Stimulated activated memory B cell treated with anti-CD40 and anti-IgM and Interleukin-4, amounts not matched to agents 10 μg/mL and 1 μg/mL and 100 μg/mL, for 72 hours (primary cell): Measurements from ENCODE around the gene RCOR1.

ENCODE experiments used
- ATAC-seq: fragments of 150-1000 bp; cut with Tn5 transposase; 2 replicates; pipeline ENCODE4 v1.10.0; 2021
- H3K27ac Mint-ChIP-seq: one replicate; pipeline ENCODE4 v1.8.0; 2022; ENCODE audit warnings: mild to moderate bottlenecking, mixed read lengths
- H3K27me3 Mint-ChIP-seq: one replicate; pipeline ENCODE4 v1.8.0; 2022; ENCODE audit warnings: mixed read lengths
- H3K36me3 Mint-ChIP-seq: one replicate; pipeline ENCODE4 v1.8.0; 2022; ENCODE audit warnings: mixed read lengths
- H3K4me1 Mint-ChIP-seq: one replicate; pipeline ENCODE4 v1.8.0; 2022; ENCODE audit warnings: mixed read lengths
- H3K4me3 Mint-ChIP-seq: one replicate; pipeline ENCODE4 v1.8.0; 2022; ENCODE audit warnings: mild to moderate bottlenecking, moderate library complexity, mixed read lengths
- H3K9me3 Mint-ChIP-seq: one replicate; pipeline ENCODE4 v1.8.0; 2022; ENCODE audit warnings: mixed read lengths

The RCOR1 gene

DNA sequence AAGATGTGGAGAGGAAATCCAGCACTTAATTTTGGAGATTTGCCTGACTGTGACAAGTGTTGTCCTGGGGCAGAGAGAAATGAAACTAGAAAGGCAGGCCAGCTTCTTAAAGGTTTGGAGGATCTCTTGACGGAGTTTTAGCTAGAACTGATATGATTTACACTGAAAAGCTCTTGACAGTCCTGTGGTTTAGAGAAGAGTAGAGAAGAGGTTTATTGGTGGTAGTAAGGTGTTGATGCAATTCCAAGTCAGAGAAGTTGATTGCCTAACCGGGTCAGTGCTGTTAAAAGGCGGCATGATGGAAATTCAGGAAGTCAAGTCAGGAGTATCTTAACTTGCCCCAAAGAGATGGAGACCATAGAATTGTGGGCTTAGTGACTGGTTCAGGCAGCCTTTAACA lies 95.8 kb downstream of the RCOR1 start:
- no peak for ATAC-seq
- peaks cover 38% of the 10 kb centered on the region for H3K4me1 Mint-ChIP-seq
- no peaks in the 10 kb centered on the region for H3K9me3 Mint-ChIP-seq
- H3K4me3 Mint-ChIP-seq = no peak overlapping the region
- H3K27ac Mint-ChIP-seq = peak overlapping the region; percentile 55
- peaks cover 13% of the 10 kb centered on the region for H3K36me3 Mint-ChIP-seq
- no peaks in the 10 kb centered on the region for H3K27me3 Mint-ChIP-seq

- peaks cover 49% of the 10 kb centered on the region for H3K4me1 Mint-ChIP-seq
- H3K27ac Mint-ChIP-seq = peak overlapping the region; percentile 37
- peaks cover 6% of the 10 kb centered on the region for H3K36me3 Mint-ChIP-seq
- H3K9me3 Mint-ChIP-seq = no peaks in the 10 kb centered on the region
- H3K27me3 Mint-ChIP-seq = no peaks in the 10 kb centered on the region
- no peak overlapping the region for H3K4me3 Mint-ChIP-seq
- no peak for ATAC-seq
Observed at GRCh38 chr14:102690509-102691286, 98.2 kb downstream of the RCOR1 start.

DNA sequence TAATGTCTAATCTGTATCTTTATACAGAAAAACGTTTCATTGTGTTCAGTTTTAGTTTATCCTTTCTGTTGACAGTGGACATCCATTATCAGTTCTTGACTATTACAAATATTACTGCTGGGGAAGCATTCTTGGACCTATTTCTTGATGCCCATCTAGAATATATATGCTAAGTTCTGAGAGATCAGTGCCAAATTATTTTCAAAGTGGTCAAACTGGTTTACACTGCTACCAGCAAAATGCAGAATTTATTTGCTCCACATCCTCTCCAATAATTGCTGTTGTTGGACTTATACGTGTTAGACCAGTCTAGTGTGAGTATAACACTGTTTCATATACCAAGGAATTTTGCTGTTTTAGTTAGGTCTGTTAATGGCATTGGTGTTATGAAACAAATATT lies 99.3 kb downstream of the RCOR1 start:
- peak overlapping the region; percentile 37 for H3K27ac Mint-ChIP-seq
- ATAC-seq = no peak
- no peaks in the 10 kb centered on the region for H3K9me3 Mint-ChIP-seq
- no peak overlapping the region for H3K4me3 Mint-ChIP-seq
- H3K36me3 Mint-ChIP-seq = peaks cover 1% of the 10 kb centered on the region
- H3K4me1 Mint-ChIP-seq = peaks cover 54% of the 10 kb centered on the region
- H3K27me3 Mint-ChIP-seq = no peaks in the 10 kb centered on the region

GRCh38 chr14:102692334-102692733 lies 99.9 kb downstream of the RCOR1 start:
- Mint-ChIP-seq H3K27ac (peak overlapping the region; percentile 63), H3K4me3 (no peak overlapping the region), H3K9me3 (no peaks in the 10 kb centered on the region), H3K27me3 (no peaks in the 10 kb centered on the region), H3K36me3 (no peaks in the 10 kb centered on the region), H3K4me1 (peaks cover 54% of the 10 kb centered on the region)
- no peak for ATAC-seq

DNA sequence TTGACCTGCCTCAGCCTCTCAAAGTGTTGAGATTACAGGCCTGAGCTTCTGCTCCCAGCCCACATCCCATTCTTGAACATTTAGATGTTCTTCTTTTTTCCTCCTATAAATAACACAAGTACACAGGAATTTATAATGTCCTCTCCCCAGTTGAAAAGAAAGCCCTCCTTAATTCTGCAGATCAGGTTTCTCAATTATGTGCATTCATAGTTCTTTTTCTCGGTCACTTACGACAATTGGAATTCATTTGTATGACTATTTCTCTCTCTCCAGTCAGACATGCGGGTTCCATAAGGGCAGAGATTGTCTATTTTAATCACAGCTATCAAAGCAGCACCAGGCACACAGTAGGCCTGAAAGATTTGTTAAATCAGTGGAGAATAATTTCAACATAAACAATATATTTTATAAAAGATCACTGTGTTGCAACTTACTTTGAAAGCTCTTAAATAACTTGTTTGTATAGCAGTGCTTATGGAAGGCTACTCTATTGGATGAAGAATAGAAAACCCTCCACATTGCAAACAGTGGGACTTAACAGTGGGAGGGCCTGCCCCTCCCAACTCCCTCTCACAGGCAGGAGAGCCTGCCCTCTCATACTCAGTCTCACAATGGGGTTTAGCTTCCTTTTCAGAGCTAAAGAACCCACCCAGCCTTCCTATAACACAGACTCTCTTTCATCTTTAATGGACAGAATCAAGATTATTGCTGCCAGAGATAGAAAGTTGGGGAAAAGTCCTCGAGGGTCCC lies 100.7 kb downstream of the RCOR1 start:
- H3K27ac Mint-ChIP-seq = peak overlapping the region; percentile 63

GRCh38 chr14:102694530-102695166 lies 102.2 kb downstream of the RCOR1 start:
- H3K36me3 Mint-ChIP-seq = no peaks in the 10 kb centered on the region
- H3K4me1 Mint-ChIP-seq = peaks cover 41% of the 10 kb centered on the region
- no peaks in the 10 kb centered on the region for H3K9me3 Mint-ChIP-seq
- peak; percentile 56 for ATAC-seq
- H3K4me3 Mint-ChIP-seq = no peak overlapping the region
- H3K27me3 Mint-ChIP-seq = no peaks in the 10 kb centered on the region
- H3K27ac Mint-ChIP-seq = no peak overlapping the region

More for the DNA sequence above, 100.7 kb downstream of the RCOR1 start:
- Mint-ChIP-seq H3K36me3 (no peaks in the 10 kb centered on the region), H3K4me3 (no peak overlapping the region), H3K9me3 (no peaks in the 10 kb centered on the region), H3K27me3 (no peaks in the 10 kb centered on the region), H3K4me1 (peaks cover 51% of the 10 kb centered on the region)
- ATAC-seq = no peak

DNA sequence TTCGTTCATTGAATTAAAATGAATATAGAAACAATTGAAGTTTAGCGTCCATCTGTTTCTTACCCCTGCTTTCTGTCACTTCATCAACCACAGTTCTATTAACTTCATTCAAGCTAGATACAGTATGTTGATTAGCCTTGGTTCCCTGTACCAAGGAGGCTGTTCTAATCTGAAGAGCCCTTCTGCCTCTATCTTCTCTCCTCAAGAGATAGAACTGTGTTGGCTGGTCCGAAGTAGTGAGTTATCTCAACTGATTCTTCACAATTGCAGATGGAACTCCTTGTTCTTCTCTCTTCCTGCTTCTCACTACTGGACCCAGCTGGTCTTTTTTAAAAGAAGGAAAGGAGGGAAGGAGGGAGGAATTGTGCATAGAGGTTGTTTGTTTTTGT lies 102.7 kb downstream of the RCOR1 start:
- H3K36me3 Mint-ChIP-seq = no peaks in the 10 kb centered on the region
- no peaks in the 10 kb centered on the region for H3K9me3 Mint-ChIP-seq
- ATAC-seq = no peak
- H3K27me3 Mint-ChIP-seq = no peaks in the 10 kb centered on the region
- H3K4me3 Mint-ChIP-seq = no peak overlapping the region
- H3K27ac Mint-ChIP-seq = no peak overlapping the region
- peaks cover 41% of the 10 kb centered on the region for H3K4me1 Mint-ChIP-seq

- Mint-ChIP-seq H3K27me3 (no peaks in the 10 kb centered on the region), H3K27ac (peak overlapping the region; percentile 49), H3K36me3 (peaks cover 7% of the 10 kb centered on the region), H3K4me1 (peaks cover 38% of the 10 kb centered on the region), H3K9me3 (no peaks in the 10 kb centered on the region), H3K4me3 (no peak overlapping the region)
- no peak for ATAC-seq
Observed at GRCh38 chr14:102696332-102696731, 103.9 kb downstream of the RCOR1 start.

DNA sequence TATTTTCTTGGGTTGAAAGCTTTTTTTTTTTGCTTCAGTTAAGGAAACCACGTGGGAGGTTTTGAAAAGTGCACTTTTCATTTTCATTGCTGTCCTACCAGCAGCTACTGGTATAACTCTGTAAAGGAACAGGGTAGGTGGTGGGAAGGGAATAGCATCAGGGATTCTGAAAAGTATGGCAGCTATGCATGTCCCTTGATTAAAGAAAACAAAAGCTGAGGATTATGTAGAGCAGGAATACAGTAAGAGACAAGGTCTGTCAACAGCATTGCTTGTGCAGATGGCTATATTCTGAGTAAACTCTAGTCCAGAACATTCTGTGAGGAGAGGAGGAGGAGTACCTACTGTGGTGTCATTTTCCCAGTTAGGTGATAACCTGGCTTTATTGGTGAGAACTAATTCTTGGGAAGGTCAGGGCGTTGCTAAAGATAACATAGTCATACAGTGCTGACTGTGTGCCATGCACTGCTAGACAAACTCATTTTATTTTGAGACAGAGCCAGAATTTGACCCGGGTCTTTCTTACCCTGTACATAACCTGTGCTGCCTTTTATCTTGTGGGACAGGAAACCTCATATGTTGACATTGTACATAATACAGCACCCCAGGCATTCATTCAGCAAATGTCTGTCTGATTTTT lies 104.5 kb downstream of the RCOR1 start:
- Mint-ChIP-seq H3K36me3 (peaks cover 14% of the 10 kb centered on the region), H3K9me3 (no peaks in the 10 kb centered on the region), H3K4me1 (peaks cover 38% of the 10 kb centered on the region), H3K27me3 (no peaks in the 10 kb centered on the region), H3K4me3 (no peak overlapping the region), H3K27ac (no peak overlapping the region)
- no peak for ATAC-seq

DNA sequence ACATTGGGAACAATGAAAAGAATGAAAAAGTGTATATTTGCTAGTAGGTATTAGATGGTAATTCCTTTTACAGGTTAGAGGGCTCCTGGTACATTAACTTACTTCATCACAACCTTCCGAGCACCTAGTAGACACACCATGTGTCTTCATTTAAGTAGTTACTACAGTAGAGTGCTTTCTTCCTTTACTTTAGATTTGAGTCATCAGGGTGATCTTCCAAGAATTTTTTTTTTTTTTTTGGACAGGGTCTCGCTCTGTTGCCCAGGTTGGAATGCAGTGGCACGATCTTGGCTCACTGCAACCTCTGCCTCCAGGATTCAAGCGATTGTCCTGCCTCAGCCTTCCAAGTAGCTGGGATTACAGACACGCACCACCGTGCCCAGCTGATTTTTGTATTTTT lies 105.1 kb downstream of the RCOR1 start:
- no peaks in the 10 kb centered on the region for H3K27me3 Mint-ChIP-seq
- H3K27ac Mint-ChIP-seq = no peak overlapping the region
- peaks cover 18% of the 10 kb centered on the region for H3K36me3 Mint-ChIP-seq
- H3K4me1 Mint-ChIP-seq = peaks cover 38% of the 10 kb centered on the region
- no peak overlapping the region for H3K4me3 Mint-ChIP-seq
- no peak for ATAC-seq
- no peaks in the 10 kb centered on the region for H3K9me3 Mint-ChIP-seq

GRCh38 chr14:102699416-102700110 lies 107.1 kb downstream of the RCOR1 start:
- no peak overlapping the region for H3K27ac Mint-ChIP-seq
- H3K4me1 Mint-ChIP-seq = peaks cover 35% of the 10 kb centered on the region
- ATAC-seq = no peak
- peaks cover 4% of the 10 kb centered on the region for H3K9me3 Mint-ChIP-seq
- peaks cover 34% of the 10 kb centered on the region for H3K36me3 Mint-ChIP-seq
- no peak overlapping the region for H3K4me3 Mint-ChIP-seq
- no peaks in the 10 kb centered on the region for H3K27me3 Mint-ChIP-seq

GRCh38 chr14:102708494-102708893 lies 116.0 kb downstream of the RCOR1 start:
- H3K27me3 Mint-ChIP-seq = no peaks in the 10 kb centered on the region
- no peaks in the 10 kb centered on the region for H3K9me3 Mint-ChIP-seq
- H3K4me1 Mint-ChIP-seq = peaks cover 8% of the 10 kb centered on the region
- peaks cover 38% of the 10 kb centered on the region for H3K36me3 Mint-ChIP-seq
- H3K4me3 Mint-ChIP-seq = no peak overlapping the region
- H3K27ac Mint-ChIP-seq = peak overlapping the region; percentile 81
- peak; percentile 81 for ATAC-seq

DNA sequence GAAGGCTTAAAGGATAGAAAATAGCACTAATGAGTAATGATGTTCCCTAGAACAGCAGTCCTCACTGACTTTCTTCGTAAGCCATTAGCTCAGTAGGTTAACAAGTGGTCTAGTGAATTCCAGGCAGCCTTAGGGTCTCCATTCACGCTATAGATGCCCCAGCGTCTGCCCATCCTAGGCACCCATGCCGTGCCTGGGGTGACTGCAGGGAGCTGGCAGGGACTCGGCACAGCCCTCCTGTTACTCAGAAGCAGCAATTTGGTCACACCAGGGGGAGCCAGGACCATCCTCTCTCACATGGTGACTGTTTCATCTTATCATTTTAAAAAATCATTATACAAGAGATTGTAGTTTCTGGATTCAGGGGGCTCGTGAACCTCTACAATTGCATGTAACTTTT lies 118.8 kb downstream of the RCOR1 start:
- Mint-ChIP-seq H3K4me1 (peaks cover 8% of the 10 kb centered on the region), H3K27me3 (no peaks in the 10 kb centered on the region), H3K9me3 (no peaks in the 10 kb centered on the region), H3K27ac (no peak overlapping the region), H3K4me3 (no peak overlapping the region), H3K36me3 (peaks cover 35% of the 10 kb centered on the region)
- ATAC-seq = no peak

- no peak for ATAC-seq
- Mint-ChIP-seq H3K27me3 (no peaks in the 10 kb centered on the region), H3K9me3 (no peaks in the 10 kb centered on the region), H3K27ac (no peak overlapping the region), H3K4me3 (no peak overlapping the region), H3K36me3 (peaks cover 38% of the 10 kb centered on the region), H3K4me1 (peaks cover 8% of the 10 kb centered on the region)
Observed at GRCh38 chr14:102711946-102712345, 119.5 kb downstream of the RCOR1 start.

DNA sequence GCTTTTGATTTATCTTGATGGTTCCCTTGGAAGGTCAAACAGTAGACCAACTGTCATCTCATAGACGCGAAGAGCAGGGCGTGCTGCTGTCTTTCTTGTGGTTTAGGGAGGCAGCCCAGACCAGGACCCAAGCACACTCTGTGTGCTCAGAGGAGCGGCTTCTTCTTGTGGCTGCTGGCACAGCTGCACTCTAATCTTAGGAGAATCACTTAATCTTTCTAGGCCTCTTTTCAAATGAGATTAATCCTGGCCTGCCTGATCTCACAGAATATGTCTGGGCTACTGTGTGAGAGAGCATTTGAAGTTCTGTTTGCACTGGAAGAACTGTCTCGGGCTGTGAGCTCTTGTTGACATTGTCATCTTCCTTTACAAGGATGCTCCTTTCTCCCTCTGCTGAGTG lies 124.8 kb downstream of the RCOR1 start:
- no peaks in the 10 kb centered on the region for H3K9me3 Mint-ChIP-seq
- H3K4me1 Mint-ChIP-seq = no peaks in the 10 kb centered on the region
- no peaks in the 10 kb centered on the region for H3K27me3 Mint-ChIP-seq
- H3K4me3 Mint-ChIP-seq = no peak overlapping the region
- H3K36me3 Mint-ChIP-seq = peaks cover 70% of the 10 kb centered on the region
- ATAC-seq = no peak
- no peak overlapping the region for H3K27ac Mint-ChIP-seq
